Mucosa of descending colon (tissue), 3 donors: Measurements from ENCODE around the gene FHIT. TPM values are rescaled to one million over a fixed set of nuclear protein-coding genes. Genes with fewer than 3 reads are reported as not detected.

Experiments used
- ATAC-seq: fragments of 200-7000 bp; cut with Tn5 transposase; one replicate; pipeline ENCODE4 v1.9.1; 2020; ENCODE audit warnings: mild to moderate bottlenecking, moderate library complexity
- DNase-seq, 3 donors: peaks; one replicate each; pipeline ENCODE4 v3.0.0-alpha.2; 2020
- H3K36me3 ChIP-seq: fragments of 200-600 bp; one replicate; pipeline ENCODE4 v1.8.0; 2021; ENCODE audit warnings: low read depth, mild to moderate bottlenecking
- H3K4me1 ChIP-seq: fragments of 200-600 bp; one replicate; pipeline ENCODE4 v1.8.0; 2021; ENCODE audit warnings: low read depth, mild to moderate bottlenecking
- H3K4me3 ChIP-seq: fragments of 200-600 bp; one replicate; pipeline ENCODE4 v1.8.0; 2021; ENCODE audit warnings: mild to moderate bottlenecking
- H3K9me3 ChIP-seq: fragments of 200-600 bp; one replicate; pipeline ENCODE4 v1.8.0; 2021; ENCODE audit warnings: mild to moderate bottlenecking
- CTCF ChIP-seq: fragments of 200-600 bp; IDR thresholded peaks from one replicate; pipeline ENCODE4 v1.8.0; 2022; ENCODE audit warnings: antibody characterized with exemption, mild to moderate bottlenecking
- intact Hi-C, 2 donors: fragments of 100-400 bp; cut with DNase I in 1 of 2; cut with micrococcal nuclease in 1 of 2; formaldehyde crosslinking; loops; one replicate each; pipeline versions ENCODE4 v1.11.0 to v1.11.1; 2022; cut with DNase I, micrococcal nuclease
- total RNA-seq, 3 donors: library from RNA; stranded (reverse); fragmentation: NEBNext Ultra II Directional in 2 of 3; extraction: Animal tissue kit (Norgen Biotek cat#: 25700) in 2 of 3; gene quantifications; one replicate each; pipeline versions ENCODE4 v1.2.1 to v1.2.4, GENCODE V29; 2021 to 2023
- donor health status: DM: no; HTN: no; CAD: no; lungs with moderate emphysema.
- donor health status: DM: no; HTN: no; CAD: no.
- donor health status: DM: no; HTN: yes; CAD: no.

The FHIT gene
- total RNA-seq, 3 donors from 2014 or later, result 8.9 to 20.7 (median 18.6) TPM

- Histone ChIP-seq H3K36me3 (no peaks in the 10 kb centered on the region), H3K4me1 (no peaks in the 10 kb centered on the region), H3K9me3 (no peaks in the 10 kb centered on the region), H3K4me3 (no peak overlapping the region)
- intact Hi-C loops, result no loop called here
- DNase-seq (no peak), ATAC-seq (no peak)
- TF ChIP-seq CTCF, result no peak
Measured at GRCh38 chr3:60764870-60765269, 486.4 kb downstream of the FHIT start.

- Histone ChIP-seq H3K4me1 (no peaks in the 10 kb centered on the region), H3K4me3 (no peak overlapping the region), H3K9me3 (no peaks in the 10 kb centered on the region), H3K36me3 (no peaks in the 10 kb centered on the region)
- TF ChIP-seq CTCF, result no peak
- intact Hi-C loops, result no loop called here
- DNase-seq (no peak), ATAC-seq (no peak)
Measured at GRCh38 chr3:60760145-60760544, 491.1 kb downstream of the FHIT start.

GRCh38 chr3:60759439-60759838, 491.8 kb downstream of the FHIT start:
- H3K9me3 ChIP-seq, result no peaks in the 10 kb centered on the region
- no peak for TF ChIP-seq CTCF
- intact Hi-C loops, result no loop called here
- DNase-seq, result no peak
- ATAC-seq, result no peak
- no peak overlapping the region for H3K4me3 ChIP-seq
- no peaks in the 10 kb centered on the region for H3K36me3 ChIP-seq
- no peaks in the 10 kb centered on the region for H3K4me1 ChIP-seq

GRCh38 chr3:60758831-60759230, 492.4 kb downstream of the FHIT start:
- DNase-seq, result no peak
- intact Hi-C loops, result no loop called here
- no peaks in the 10 kb centered on the region for H3K4me1 ChIP-seq
- H3K4me3 ChIP-seq, result no peak overlapping the region
- H3K36me3 ChIP-seq, result no peaks in the 10 kb centered on the region
- TF ChIP-seq CTCF, result no peak
- no peak for ATAC-seq
- no peaks in the 10 kb centered on the region for H3K9me3 ChIP-seq

- no peak for TF ChIP-seq CTCF
- intact Hi-C loops, result no loop called here
- Histone ChIP-seq H3K36me3 (no peaks in the 10 kb centered on the region), H3K4me3 (no peak overlapping the region), H3K9me3 (no peaks in the 10 kb centered on the region), H3K4me1 (no peaks in the 10 kb centered on the region)
- ATAC-seq (no peak), DNase-seq (no peak)
Measured at GRCh38 chr3:60758171-60758570, 493.1 kb downstream of the FHIT start.

GRCh38 chr3:60757724-60758123, 493.5 kb downstream of the FHIT start:
- Histone ChIP-seq H3K4me3 (no peak overlapping the region), H3K36me3 (no peaks in the 10 kb centered on the region), H3K9me3 (no peaks in the 10 kb centered on the region), H3K4me1 (no peaks in the 10 kb centered on the region)
- intact Hi-C loops, result no loop called here
- DNase-seq (no peak), ATAC-seq (no peak)
- no peak for TF ChIP-seq CTCF
